ENCODE measurements around the gene CACNA2D4. TPM values are rescaled to one million over a fixed set of nuclear protein-coding genes. Genes with fewer than 3 reads are reported as not detected.

CACNA2D4 gene
- total RNA-seq, 4 donors from 2014 or later: 0.84 to 3.8 (median 3.4) TPM

DNA sequence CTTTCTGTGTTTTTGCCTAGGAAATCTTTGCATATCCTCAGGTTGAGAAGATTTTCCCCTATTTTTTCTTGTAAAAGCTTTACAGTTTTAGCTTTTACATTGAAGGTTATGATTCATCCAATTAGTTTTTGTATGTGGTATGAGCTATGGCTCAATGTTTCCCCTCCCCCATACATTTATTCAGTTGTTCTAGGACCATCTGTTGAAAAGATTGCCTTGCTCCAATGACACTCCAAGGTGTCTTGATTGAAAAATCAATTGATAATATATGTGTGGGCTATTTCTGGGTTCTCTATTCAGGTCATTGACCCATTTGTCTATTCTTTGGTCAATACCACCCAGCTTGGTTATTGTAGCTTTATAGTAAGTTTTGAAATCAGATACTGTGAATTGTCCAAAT lies 55.5 kb downstream of the CACNA2D4 start:
- no peak for TF ChIP-seq POLR2AphosphoS5 (IDR thresholded peaks at IDR 0.05)
- no peak for TF ChIP-seq POLR2A (IDR thresholded peaks at IDR 0.05; ENCODE audit: low read depth)
- TF ChIP-seq, protein P1, sequence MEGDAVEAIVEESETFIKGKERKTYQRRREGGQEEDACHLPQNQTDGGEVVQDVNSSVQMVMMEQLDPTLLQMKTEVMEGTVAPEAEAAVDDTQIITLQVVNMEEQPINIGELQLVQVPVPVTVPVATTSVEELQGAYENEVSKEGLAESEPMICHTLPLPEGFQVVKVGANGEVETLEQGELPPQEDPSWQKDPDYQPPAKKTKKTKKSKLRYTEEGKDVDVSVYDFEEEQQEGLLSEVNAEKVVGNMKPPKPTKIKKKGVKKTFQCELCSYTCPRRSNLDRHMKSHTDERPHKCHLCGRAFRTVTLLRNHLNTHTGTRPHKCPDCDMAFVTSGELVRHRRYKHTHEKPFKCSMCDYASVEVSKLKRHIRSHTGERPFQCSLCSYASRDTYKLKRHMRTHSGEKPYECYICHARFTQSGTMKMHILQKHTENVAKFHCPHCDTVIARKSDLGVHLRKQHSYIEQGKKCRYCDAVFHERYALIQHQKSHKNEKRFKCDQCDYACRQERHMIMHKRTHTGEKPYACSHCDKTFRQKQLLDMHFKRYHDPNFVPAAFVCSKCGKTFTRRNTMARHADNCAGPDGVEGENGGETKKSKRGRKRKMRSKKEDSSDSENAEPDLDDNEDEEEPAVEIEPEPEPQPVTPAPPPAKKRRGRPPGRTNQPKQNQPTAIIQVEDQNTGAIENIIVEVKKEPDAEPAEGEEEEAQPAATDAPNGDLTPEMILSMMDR (IDR thresholded peaks at IDR 0.05): no peak
- TF ChIP-seq EP300 (IDR thresholded peaks at IDR 0.05): no peak
- Histone ChIP-seq H3K4me1 (no peaks in the 10 kb centered on the region), H3K4me3 (no peak overlapping the region), H3K27me3 (peaks cover 0 to 30% (median 5%) of the 10 kb centered on the region in 4 donors), H3K27ac (replicated peaks in 1 of 4) (no peak overlapping the region), H3K36me3 (no peaks in the 10 kb centered on the region), H3K9me3 (no peaks in the 10 kb centered on the region)
- intact Hi-C loops (cut with DNase I): no loop called here
- DNase-seq (ENCODE audit: extremely low spot score): no peak

DNA sequence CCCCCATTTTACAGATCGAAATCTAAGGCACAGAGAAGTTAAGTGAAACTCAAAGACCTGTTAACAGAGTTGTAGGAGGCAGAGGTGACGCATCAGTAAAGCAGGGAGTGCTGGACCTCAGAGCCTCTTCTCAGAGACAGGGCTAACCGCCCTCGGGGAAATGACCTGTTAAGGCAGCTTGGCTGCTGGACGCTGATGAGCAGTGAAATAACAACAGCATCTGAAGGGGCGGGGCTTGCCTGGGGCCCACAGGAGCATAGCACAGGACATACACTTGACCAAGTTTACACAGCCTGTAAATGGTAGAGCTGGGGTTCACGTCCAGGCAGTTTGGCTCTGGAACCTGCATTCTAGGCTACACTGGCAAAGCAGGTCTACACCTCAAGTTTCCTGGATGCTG lies 58.8 kb downstream of the CACNA2D4 start:
- intact Hi-C loops (cut with DNase I): no loop called here
- TF ChIP-seq, protein P1 (IDR thresholded peaks at IDR 0.05): no peak
- TF ChIP-seq EP300 (IDR thresholded peaks at IDR 0.05) (no peak), POLR2AphosphoS5 (IDR thresholded peaks at IDR 0.05) (no peak), POLR2A (IDR thresholded peaks at IDR 0.05; ENCODE audit: low read depth) (no peak)
- Histone ChIP-seq H3K4me3 (no peak overlapping the region), H3K4me1 (no peaks in the 10 kb centered on the region), H3K27me3 (peaks cover 0 to 14% (median 3%) of the 10 kb centered on the region in 4 donors), H3K27ac (replicated peaks in 1 of 4) (no peak overlapping the region), H3K9me3 (peaks cover 0 to 19% (median 18%) of the 10 kb centered on the region in 4 donors), H3K36me3 (no peaks in the 10 kb centered on the region)
- WGBS: 87% methylated on average over 4 of the region's 7 CpGs
- no peak for DNase-seq (ENCODE audit: extremely low spot score)

DNA sequence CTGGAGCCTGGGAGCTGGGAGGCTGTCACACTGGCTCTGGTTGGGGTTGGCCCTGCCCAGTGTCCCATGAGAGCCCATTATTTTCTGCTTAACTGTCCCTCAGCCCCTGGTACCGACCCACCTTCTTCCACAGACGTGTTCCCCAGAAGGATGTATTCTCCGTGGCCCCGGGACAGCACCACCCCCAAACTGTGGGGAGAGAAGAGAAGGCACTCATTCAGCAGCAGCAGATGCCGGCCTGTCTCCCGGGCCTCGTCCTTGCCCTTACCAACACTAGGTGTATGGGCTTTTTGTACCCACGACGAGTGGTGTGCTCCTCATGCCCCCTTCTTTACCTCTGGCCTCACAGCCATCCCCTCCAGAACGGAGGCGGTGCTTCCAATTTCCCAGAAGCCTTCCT lies 60.0 kb downstream of the CACNA2D4 start:
- TF ChIP-seq, protein P1 (IDR thresholded peaks at IDR 0.05): no peak
- TF ChIP-seq EP300 (IDR thresholded peaks at IDR 0.05) (no peak), POLR2AphosphoS5 (IDR thresholded peaks at IDR 0.05) (no peak), POLR2A (IDR thresholded peaks at IDR 0.05; ENCODE audit: low read depth) (no peak)
- DNase-seq (ENCODE audit: extremely low spot score): no peak
- Histone ChIP-seq H3K36me3 (no peaks in the 10 kb centered on the region), H3K4me1 (no peaks in the 10 kb centered on the region), H3K27ac (replicated peaks in 1 of 4) (no peak overlapping the region), H3K27me3 (peaks cover 0 to 6% (median 0%) of the 10 kb centered on the region in 4 donors), H3K9me3 (peaks cover 0 to 19% (median 19%) of the 10 kb centered on the region in 4 donors), H3K4me3 (no peak overlapping the region)
- WGBS: 85% methylated on average over 11 of the region's 11 CpGs
- intact Hi-C loops (cut with DNase I): no loop called here

DNA sequence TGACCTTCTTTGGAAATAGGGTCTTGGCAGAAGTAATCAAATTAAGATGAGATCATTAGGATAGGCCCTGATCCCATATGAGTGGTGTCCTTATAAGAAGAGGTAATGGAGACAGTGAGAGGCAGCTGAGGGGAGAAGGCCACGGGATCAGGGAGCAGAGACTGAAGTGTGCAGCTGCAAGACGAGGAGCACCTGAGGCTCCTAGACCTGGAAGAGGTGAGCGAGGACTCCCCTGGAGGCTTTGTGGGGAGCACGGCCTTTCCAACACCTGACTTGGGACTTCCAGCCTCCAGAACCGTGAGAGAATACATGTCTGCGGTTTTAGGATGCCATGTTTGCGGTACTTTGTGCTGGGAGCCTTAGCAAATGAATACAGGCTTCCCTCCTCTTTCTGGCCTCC lies 60.6 kb downstream of the CACNA2D4 start:
- H3K36me3 ChIP-seq: no peaks in the 10 kb centered on the region
- 95% methylated on average over 7 of the region's 7 CpGs for WGBS
- intact Hi-C loops (cut with DNase I): no loop called here
- H3K4me1 ChIP-seq: no peaks in the 10 kb centered on the region
- DNase-seq (ENCODE audit: extremely low spot score): no peak
- H3K27ac ChIP-seq (replicated peaks in 1 of 4): no peak overlapping the region
- H3K4me3 ChIP-seq: no peak overlapping the region
- peaks cover 0 to 6% (median 0%) of the 10 kb centered on the region in 4 donors for H3K27me3 ChIP-seq
- TF ChIP-seq POLR2A (IDR thresholded peaks at IDR 0.05; ENCODE audit: low read depth) (no peak), EP300 (IDR thresholded peaks at IDR 0.05) (no peak), POLR2AphosphoS5 (IDR thresholded peaks at IDR 0.05) (no peak)
- TF ChIP-seq, protein P1 (IDR thresholded peaks at IDR 0.05): no peak
- peaks cover 0 to 19% (median 19%) of the 10 kb centered on the region in 4 donors for H3K9me3 ChIP-seq

DNA sequence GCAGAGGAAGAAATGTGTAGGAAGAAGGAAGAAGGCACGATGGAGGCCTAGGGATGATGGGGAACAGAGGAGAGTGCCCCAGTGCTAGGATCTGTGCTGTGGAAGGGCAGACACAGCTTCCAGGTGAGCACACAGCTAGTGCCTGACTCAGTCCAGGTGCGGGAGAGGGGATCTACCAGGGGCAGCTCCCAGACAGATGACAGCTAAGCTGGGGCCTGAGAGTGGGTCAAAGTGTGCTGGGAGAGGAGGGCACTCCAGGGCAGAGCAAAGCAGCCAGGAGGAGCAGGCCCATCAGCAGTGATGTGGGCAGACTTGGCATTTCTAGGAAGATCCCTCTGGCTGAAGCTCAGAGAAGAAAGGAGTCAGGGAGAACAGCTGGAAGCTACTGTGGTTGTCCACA lies 61.4 kb downstream of the CACNA2D4 start:
- Histone ChIP-seq H3K4me3 (no peak overlapping the region), H3K9me3 (peaks cover 0 to 19% (median 19%) of the 10 kb centered on the region in 4 donors)

More for the DNA sequence above, 61.4 kb downstream of the CACNA2D4 start:
- DNase-seq (ENCODE audit: extremely low spot score): no peak
- TF ChIP-seq, protein P1 (IDR thresholded peaks at IDR 0.05): no peak
- no peak for TF ChIP-seq EP300 (IDR thresholded peaks at IDR 0.05)
- H3K4me1 ChIP-seq: no peaks in the 10 kb centered on the region
- 53% methylated on average over 2 of the region's 2 CpGs for WGBS
- intact Hi-C loops (cut with DNase I): no loop called here
- no peak overlapping the region for H3K27ac ChIP-seq (replicated peaks in 1 of 4)
- peaks cover 0 to 6% (median 0%) of the 10 kb centered on the region in 4 donors for H3K27me3 ChIP-seq
- H3K36me3 ChIP-seq: no peaks in the 10 kb centered on the region

Measured in esophagus muscularis mucosa (tissue), 4 donors.